Parathyroid adenoma (tissue), 2 donors: ENCODE data around the gene UTP18.
"Not testable (repeated sequence)": the region's sequence is repeated elsewhere in the genome, so short reads cannot be mapped to it uniquely, and the experiment has no call there.

ENCODE experiments used
- H2AFZ ChIP-seq: fragments of 300-600 bp; sonication (generic); one replicate; pipeline ENCODE4 v1.7.0; 2017; ENCODE audit warnings: antibody characterized with exemption, mild to moderate bottlenecking
- H3K27ac ChIP-seq: fragments of 300-600 bp; sonication (generic); one replicate; pipeline ENCODE4 v1.7.0; 2017
- H3K27me3 ChIP-seq: fragments of 300-600 bp; sonication (generic); one replicate; pipeline ENCODE4 v1.7.0; 2017; ENCODE audit warnings: low read length; ENCODE audit not compliant: control insufficient read depth, insufficient read depth
- H3K36me3 ChIP-seq: fragments of 300-600 bp; sonication (generic); one replicate; pipeline ENCODE4 v1.7.0; 2017; ENCODE audit warnings: low read length; ENCODE audit not compliant: control insufficient read depth, insufficient read depth
- H3K4me1 ChIP-seq: fragments of 300-600 bp; sonication (generic); one replicate; pipeline ENCODE4 v1.7.0; 2017; ENCODE audit warnings: control low read depth
- H3K4me2 ChIP-seq: fragments of 300-600 bp; sonication (generic); one replicate; pipeline ENCODE4 v1.7.0; 2017; ENCODE audit warnings: low read length
- H3K4me3 ChIP-seq: fragments of 300-600 bp; sonication (generic); one replicate; pipeline ENCODE4 v1.7.0; 2017; ENCODE audit warnings: low read depth, low read length
- H3K79me2 ChIP-seq: fragments of 300-600 bp; sonication (generic); one replicate; pipeline ENCODE4 v1.7.0; 2017; ENCODE audit warnings: control low read depth
- H3K9ac ChIP-seq: fragments of 300-600 bp; sonication (generic); one replicate; pipeline ENCODE4 v1.7.0; 2017; ENCODE audit warnings: mild to moderate bottlenecking
- H3K9me3 ChIP-seq: fragments of 300-600 bp; sonication (generic); one replicate; pipeline ENCODE4 v1.7.0; 2017; ENCODE audit warnings: low read length; ENCODE audit not compliant: control insufficient read depth
- TF ChIP-seq, protein P1 (sequence below): fragments of 300-600 bp; sonication (generic); IDR thresholded peaks from one replicate; pipeline ENCODE4 v1.7.0; 2017; ENCODE audit warnings: antibody characterized with exemption, mild to moderate bottlenecking
- donor health status: primary hyperparathyroidism.

UTP18 gene

DNA sequence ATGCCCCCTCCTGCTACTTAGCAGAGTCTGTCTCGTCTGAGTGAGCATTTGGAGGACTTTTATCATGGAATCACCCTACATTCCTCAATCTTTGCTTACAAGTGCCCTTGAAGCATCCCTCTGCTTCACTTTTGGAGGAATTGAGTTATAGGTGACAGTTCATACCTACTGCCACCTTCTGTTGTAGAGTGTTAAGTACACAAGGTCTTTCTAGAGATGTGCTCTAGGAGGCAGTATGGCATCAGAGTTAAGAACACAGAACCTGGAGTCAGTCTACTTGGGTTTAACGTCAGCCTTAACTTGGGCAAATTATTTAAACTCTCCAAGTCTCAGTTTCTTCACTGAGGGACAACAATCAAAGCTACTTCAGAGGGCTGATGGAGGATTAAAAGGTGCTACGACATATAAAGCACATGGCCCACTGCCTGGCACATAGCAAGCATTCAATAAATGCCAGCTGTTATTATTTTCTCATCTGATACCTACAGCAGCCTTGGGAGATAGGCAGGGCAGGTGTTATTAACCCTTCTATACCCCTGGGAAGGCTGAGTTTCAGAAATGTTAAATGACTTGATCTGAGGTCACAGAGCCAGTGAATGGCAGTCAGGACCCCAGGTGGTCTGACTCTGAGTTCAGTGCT, 62.2 kb downstream of the UTP18 start:
- Histone ChIP-seq H3K36me3 (no peaks in the 10 kb centered on the region), H3K9me3 (no peaks in the 10 kb centered on the region), H3K4me1 (no peaks in the 10 kb centered on the region), H3K4me3 (no peak overlapping the region), H2AFZ (no peak overlapping the region), H3K79me2 (no peaks in the 10 kb centered on the region), H3K9ac (no peak overlapping the region), H3K27ac (no peak overlapping the region), H3K27me3 (no peaks in the 10 kb centered on the region), H3K4me2 (no peak overlapping the region)
- TF ChIP-seq, protein P1, sequence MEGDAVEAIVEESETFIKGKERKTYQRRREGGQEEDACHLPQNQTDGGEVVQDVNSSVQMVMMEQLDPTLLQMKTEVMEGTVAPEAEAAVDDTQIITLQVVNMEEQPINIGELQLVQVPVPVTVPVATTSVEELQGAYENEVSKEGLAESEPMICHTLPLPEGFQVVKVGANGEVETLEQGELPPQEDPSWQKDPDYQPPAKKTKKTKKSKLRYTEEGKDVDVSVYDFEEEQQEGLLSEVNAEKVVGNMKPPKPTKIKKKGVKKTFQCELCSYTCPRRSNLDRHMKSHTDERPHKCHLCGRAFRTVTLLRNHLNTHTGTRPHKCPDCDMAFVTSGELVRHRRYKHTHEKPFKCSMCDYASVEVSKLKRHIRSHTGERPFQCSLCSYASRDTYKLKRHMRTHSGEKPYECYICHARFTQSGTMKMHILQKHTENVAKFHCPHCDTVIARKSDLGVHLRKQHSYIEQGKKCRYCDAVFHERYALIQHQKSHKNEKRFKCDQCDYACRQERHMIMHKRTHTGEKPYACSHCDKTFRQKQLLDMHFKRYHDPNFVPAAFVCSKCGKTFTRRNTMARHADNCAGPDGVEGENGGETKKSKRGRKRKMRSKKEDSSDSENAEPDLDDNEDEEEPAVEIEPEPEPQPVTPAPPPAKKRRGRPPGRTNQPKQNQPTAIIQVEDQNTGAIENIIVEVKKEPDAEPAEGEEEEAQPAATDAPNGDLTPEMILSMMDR, result peak; percentile 24

DNA sequence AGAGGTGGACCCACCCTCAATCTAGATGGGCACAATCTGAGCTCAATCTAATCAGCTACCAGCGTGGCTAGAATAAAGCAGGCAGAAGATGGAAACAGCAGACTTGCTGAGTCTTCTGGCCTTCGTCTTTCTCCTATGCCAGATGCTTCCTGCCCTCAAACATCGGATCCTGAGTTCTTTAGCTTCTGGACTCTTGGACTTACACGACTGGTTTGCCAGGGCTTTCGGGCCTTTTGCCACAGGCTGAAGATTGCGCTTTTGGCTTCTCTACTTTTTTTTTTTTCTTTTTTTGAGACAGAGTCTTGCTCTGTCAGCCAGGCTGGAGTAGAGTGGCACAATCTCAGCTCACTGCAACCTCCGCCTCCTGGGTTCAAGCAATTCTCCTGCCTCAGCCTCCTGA, 65.1 kb downstream of the UTP18 start:
- H3K36me3 ChIP-seq, result no peaks in the 10 kb centered on the region
- no peak overlapping the region for H3K4me2 ChIP-seq
- H3K4me1 ChIP-seq, result no peaks in the 10 kb centered on the region
- H3K27ac ChIP-seq, result no peak overlapping the region
- no peak overlapping the region for H2AFZ ChIP-seq
- H3K9ac ChIP-seq, result no peak overlapping the region
- no peaks in the 10 kb centered on the region for H3K79me2 ChIP-seq
- H3K27me3 ChIP-seq, result no peaks in the 10 kb centered on the region
- H3K9me3 ChIP-seq, result no peaks in the 10 kb centered on the region
- TF ChIP-seq, protein P1, result no peak
- H3K4me3 ChIP-seq, result no peak overlapping the region

DNA sequence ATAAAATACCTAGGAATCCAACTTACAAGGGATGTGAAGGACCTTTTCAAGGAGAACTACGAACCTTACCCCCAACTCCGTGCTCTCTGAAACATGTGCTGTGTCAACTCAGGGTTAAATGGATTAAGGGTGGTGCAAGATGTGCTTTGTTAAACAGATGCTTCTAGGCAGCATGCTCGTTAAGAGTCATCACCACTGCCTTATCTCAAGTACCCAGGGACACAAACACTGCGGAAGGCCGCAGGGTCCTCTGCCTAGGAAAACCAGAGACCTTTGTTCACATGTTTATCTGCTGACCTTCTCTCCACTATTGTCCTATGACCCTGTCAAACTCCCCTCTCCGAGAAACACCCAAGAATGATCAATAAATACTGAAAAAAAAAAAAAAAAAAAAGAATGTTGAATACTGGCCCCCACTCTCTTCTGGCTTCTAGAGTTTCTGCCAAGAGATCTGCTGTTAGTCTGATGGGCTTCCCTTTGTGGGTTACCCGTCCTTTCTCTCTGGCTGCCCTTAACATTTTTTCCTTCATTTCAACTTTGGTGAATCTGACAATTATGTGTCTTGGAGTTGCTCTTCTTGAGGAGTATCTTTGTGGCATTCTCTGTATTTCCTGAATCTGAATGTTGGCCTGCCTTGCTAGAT, 70.6 kb downstream of the UTP18 start:
- H3K4me3 ChIP-seq, H3K79me2 ChIP-seq, H3K27ac ChIP-seq, H3K4me1 ChIP-seq, H2AFZ ChIP-seq, H3K9ac ChIP-seq, H3K36me3 ChIP-seq, H3K27me3 ChIP-seq, H3K4me2 ChIP-seq, H3K9me3 ChIP-seq: not testable (repeated sequence)

DNA sequence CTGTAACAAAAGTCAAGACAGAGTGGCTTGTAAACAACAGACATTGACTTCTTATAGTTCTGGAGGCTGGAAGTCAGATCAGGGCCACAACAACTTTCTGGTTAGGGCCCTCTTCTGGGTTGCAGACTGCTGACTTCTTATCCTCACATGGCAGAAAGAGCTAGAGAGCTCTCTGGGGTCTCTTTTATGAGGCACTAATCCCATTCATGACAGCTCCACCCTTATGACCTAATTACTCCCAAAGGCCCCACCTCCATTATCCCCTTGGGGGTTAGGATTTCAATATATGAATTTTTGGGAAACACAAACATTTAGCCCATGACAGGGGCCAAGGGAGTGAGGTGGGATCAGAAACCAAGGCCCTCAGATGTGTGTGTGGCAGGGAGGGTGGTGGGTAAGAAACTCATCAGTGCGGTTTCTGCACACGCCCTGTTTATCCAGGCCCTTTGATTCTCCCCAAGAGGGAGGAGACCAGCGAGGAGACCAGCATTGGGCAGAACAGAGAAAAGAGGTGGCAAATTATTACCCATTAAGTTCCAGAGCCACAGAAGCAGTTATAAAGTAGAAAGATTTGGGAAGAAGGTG, 74.8 kb downstream of the UTP18 start:
- H2AFZ ChIP-seq, result no peak overlapping the region

More for the DNA sequence above, 74.8 kb downstream of the UTP18 start:
- H3K4me3 ChIP-seq, result no peak overlapping the region
- no peaks in the 10 kb centered on the region for H3K9me3 ChIP-seq
- H3K4me2 ChIP-seq, result no peak overlapping the region
- H3K27ac ChIP-seq, result no peak overlapping the region
- TF ChIP-seq, protein P1, result no peak
- no peaks in the 10 kb centered on the region for H3K79me2 ChIP-seq
- no peaks in the 10 kb centered on the region for H3K36me3 ChIP-seq
- H3K9ac ChIP-seq, result no peak overlapping the region
- H3K4me1 ChIP-seq, result no peaks in the 10 kb centered on the region
- H3K27me3 ChIP-seq, result no peaks in the 10 kb centered on the region
